GM19397 (cell line): ENCODE results near the gene TJP3.

ENCODE experiments used
- ATAC-seq: cut with Tn5 transposase; IDR thresholded peaks from one replicate; pipeline ENCODE4 v1.9.1; 2021; ENCODE audit warnings: mild to moderate bottlenecking, moderate library complexity; ENCODE audit not compliant: unreplicated experiment

TJP3 gene

GRCh38 chr19:3690551-3691371 lies 17.4 kb upstream of the TJP3 start:
- no peak for ATAC-seq

GRCh38 chr19:3691372-3691716 lies 16.8 kb upstream of the TJP3 start:
- no peak for ATAC-seq

- no peak for ATAC-seq
These were observed 16.5 kb upstream of the TJP3 start for GRCh38 chr19:3691726-3692125.

- no peak for ATAC-seq
These were observed 15.8 kb upstream of the TJP3 start for GRCh38 chr19:3692141-3693024.

- no peak for ATAC-seq
These were observed 14.9 kb upstream of the TJP3 start for GRCh38 chr19:3693025-3693925.

GRCh38 chr19:3694361-3695123 lies 13.6 kb upstream of the TJP3 start:
- ATAC-seq = no peak

GRCh38 chr19:3695124-3695733 lies 13.0 kb upstream of the TJP3 start:
- no peak for ATAC-seq

GRCh38 chr19:3695986-3696659 lies 12.1 kb upstream of the TJP3 start:
- ATAC-seq = no peak

- ATAC-seq = no peak
These were observed 11.6 kb upstream of the TJP3 start for GRCh38 chr19:3696660-3696995.

GRCh38 chr19:3697094-3697493 lies 11.1 kb upstream of the TJP3 start:
- ATAC-seq = no peak

- no peak for ATAC-seq
These were observed 10.4 kb upstream of the TJP3 start for GRCh38 chr19:3697671-3698385.

GRCh38 chr19:3698386-3698950 lies 9.7 kb upstream of the TJP3 start:
- ATAC-seq = no peak

- no peak for ATAC-seq
These were observed 9.0 kb upstream of the TJP3 start for GRCh38 chr19:3698974-3699740.

- ATAC-seq = peak; percentile 25
These were observed 8.4 kb upstream of the TJP3 start for GRCh38 chr19:3699741-3700241.

GRCh38 chr19:3700242-3701032 lies 7.7 kb upstream of the TJP3 start, which contains the start of gene PIP5K1C:
TSS of gene PIP5K1C (minus strand) at chr19:3700468. CDS start at chr19:3700390, 78 bp downstream.
- ATAC-seq = peak; percentile 85

- no peak for ATAC-seq
These were observed 7.0 kb upstream of the TJP3 start for GRCh38 chr19:3701200-3701599.

- ATAC-seq = no peak
These were observed 347 bp upstream of the TJP3 start for GRCh38 chr19:3707868-3708206.
